Heart left ventricle (tissue), 13 donors: ENCODE measurements around the gene ANKRD17.

Source experiments
- CTCF ChIP-seq, 12 donors: fragments of 200-600 bp; sonication (generic) in 4 of 12; IDR thresholded peaks; one replicate each; pipeline versions ENCODE4 v1.5.0 to v1.8.0; 2018 to 2022; ENCODE audit warnings: antibody characterized with exemption in 12 of 12, mild to moderate bottlenecking in 5 of 12
- POLR2A ChIP-seq, 2 donors: fragments of 450-650 bp; IDR thresholded peaks; one replicate each; pipeline ENCODE4 v1.6.1; 2017; ENCODE audit warnings: antibody characterized with exemption in 2 of 2, mild to moderate bottlenecking in 2 of 2, moderate library complexity in 2 of 2
- donor health status: ischemic (EF 13 %, LVEDD 7.1; RV severe dilation, severe dysfunction).
- donor health status: DM: no; HTN: yes; CAD: no.
- donor health status: DM: no; HTN: no; CAD: no.
- donor health status: ischemic (EF 25% LVEDD 6.9; RV normal size, moderate dysfunction).
- donor health status: ischemic (EF 25% LVEDD 5.7; RV mildly dilated, moderate dysfunction).
- donor health status: ischemic (EF 35%, LVEDD 5.7; RV mildly dilated, moderate dysfunction).
- donor health status: nonischemic (EF 11% LVEDD 7.7; RV severe dilation, severe dysfunction).
- donor health status: DM: yes; HTN: yes; CAD: no.
- donor health status: PGD.
- donor health status: ischemic (EF 29% LVEDD 5.4; RV normal size, mild dysfunction).
- donor health status: nonischemic (EF 23%, LVEDD 6.1; RV moderate dilation, normal function).

- TF ChIP-seq POLR2A (IDR thresholded peaks at IDR 0.05) (no peak), CTCF (IDR thresholded peaks at IDR 0.05) (no peak)
Measured at GRCh38 chr4:73223258-73223650, 35.3 kb downstream of the ANKRD17 start.
